HepG2 (cell line): ENCODE data around the gene ECD. TPM values are rescaled to one million over a fixed set of nuclear protein-coding genes. Genes with fewer than 3 reads are reported as not detected.

ENCODE experiments used
- E2F1 ChIP-seq: sonication (generic); formaldehyde crosslinking; IDR thresholded peaks from 2 replicates; pipeline ENCODE4 v1.5.0; 2020; ENCODE audit warnings: missing genetic modification reagents
- ISL2 ChIP-seq: sonication (generic); formaldehyde crosslinking; IDR thresholded peaks from 2 replicates; pipeline ENCODE4 v1.5.0; 2020; ENCODE audit warnings: missing genetic modification reagents
- KLF13 ChIP-seq: sonication (generic); formaldehyde crosslinking; IDR thresholded peaks from 2 replicates; pipeline ENCODE4 v1.4.0; 2020; ENCODE audit warnings: mild to moderate bottlenecking, missing genetic modification reagents
- MTA1 ChIP-seq: sonication (generic); formaldehyde crosslinking; IDR thresholded peaks from 2 replicates; pipeline ENCODE4 v1.4.0; 2020; ENCODE audit warnings: missing genetic modification reagents, mild to moderate bottlenecking, borderline replicate concordance
- PITX1 ChIP-seq: sonication (generic); formaldehyde crosslinking; IDR thresholded peaks from 2 replicates; pipeline ENCODE4 v1.5.1; 2020; ENCODE audit warnings: mild to moderate bottlenecking, missing genetic modification reagents
- POGZ ChIP-seq: sonication (generic); formaldehyde crosslinking; IDR thresholded peaks from 2 replicates; pipeline ENCODE4 v1.4.0; 2020; ENCODE audit warnings: mild to moderate bottlenecking, missing genetic modification reagents
- PREB ChIP-seq: sonication (generic); formaldehyde crosslinking; IDR thresholded peaks from 2 replicates; pipeline ENCODE4 v1.4.0; 2020; ENCODE audit warnings: missing genetic modification reagents
- PTBP1 ChIP-seq: fragments of 200-400 bp; formaldehyde crosslinking; IDR thresholded peaks from 2 replicates; pipeline ENCODE4 v1.6.1; 2018; ENCODE audit warnings: low read length, low read depth; ENCODE audit not compliant: poor library complexity, severe bottlenecking
- RARA ChIP-seq: IDR thresholded peaks from 2 replicates; pipeline ENCODE4 v1.6.1; 2016; ENCODE audit warnings: missing genetic modification reagents, missing compliant biosample characterization
- RBM22 ChIP-seq: fragments of 200-400 bp; formaldehyde crosslinking; optimal IDR thresholded peaks from 2 replicates; pipeline ENCODE3; 2017; ENCODE audit warnings: mild to moderate bottlenecking, low read length, moderate library complexity
- SKIL ChIP-seq: sonication (generic); formaldehyde crosslinking; IDR thresholded peaks from 2 replicates; pipeline ENCODE4 v1.8.0; 2022; ENCODE audit warnings: missing genetic modification reagents, mild to moderate bottlenecking, moderate library complexity, borderline replicate concordance
- TAF15 ChIP-seq: fragments of 200-400 bp; formaldehyde crosslinking; IDR thresholded peaks from one replicate; pipeline ENCODE4 v1.6.1; 2018; ENCODE audit warnings: mild to moderate bottlenecking, low read depth, low read length; ENCODE audit not compliant: poor library complexity, severe bottlenecking
- TBX2 ChIP-seq: sonication (generic); formaldehyde crosslinking; IDR thresholded peaks from 2 replicates; pipeline ENCODE4 v1.5.0; 2020; ENCODE audit warnings: missing genetic modification reagents, mild to moderate bottlenecking, borderline replicate concordance
- TEAD3 ChIP-seq: optimal IDR thresholded peaks from 2 replicates; pipeline ENCODE3; 2016; ENCODE audit warnings: borderline replicate concordance
- ZNF260 ChIP-seq: sonication (generic); formaldehyde crosslinking; IDR thresholded peaks from 2 replicates; pipeline ENCODE4 v1.4.0; 2020; ENCODE audit warnings: missing genetic modification reagents, low read depth, mild to moderate bottlenecking, borderline replicate concordance
- ZNF354B ChIP-seq: sonication (generic); formaldehyde crosslinking; IDR thresholded peaks from 2 replicates; pipeline ENCODE4 v1.8.0; 2022; ENCODE audit warnings: mild to moderate bottlenecking, missing genetic modification reagents
- ZNF564 ChIP-seq: sonication (generic); formaldehyde crosslinking; IDR thresholded peaks from 2 replicates; pipeline ENCODE4 v1.8.1; 2023; ENCODE audit warnings: mild to moderate bottlenecking, missing genetic modification reagents
- ZNF768 ChIP-seq: sonication (generic); formaldehyde crosslinking; IDR thresholded peaks from 2 replicates; pipeline ENCODE4 v1.4.0; 2020; ENCODE audit warnings: missing genetic modification reagents
- ZNF850 ChIP-seq: sonication (generic); formaldehyde crosslinking; conservative IDR thresholded peaks from 2 replicates; pipeline ENCODE4 v1.9.0; 2021; ENCODE audit warnings: mild to moderate bottlenecking, missing genetic modification reagents
- polyA plus RNA-seq, 8 experiments: library from polyadenylated mRNA; depleted of rRNA in 3 of 8; stranded (reverse) in 7 of 8; unstranded in 1 of 8; fragments of >200 nt; fragmentation: Illumina TruSeq in 4 of 8; extraction: Trizol in 4 of 8; gene quantifications; 2 replicates each; pipeline versions ENCODE4 v1.2.1 to v1.2.3, GENCODE V29; 2011 to 2016; ENCODE audit warnings: low read depth in 4 of 8, missing spikeins in 1 of 8, mixed read lengths in 1 of 8; ENCODE audit not compliant: insufficient read depth in 1 of 8
- total RNA-seq, 5 experiments: library from RNA; depleted of rRNA; stranded (reverse); fragments of >200 nt; fragmentation: Illumina TruSeq; extraction: Trizol; gene quantifications; 2 replicates each; pipeline ENCODE4 v1.2.3, GENCODE V29; 2016; ENCODE audit warnings: low read depth in 1 of 5
- TF ChIP-seq, protein P1 (sequence below): sonication (generic); formaldehyde crosslinking; IDR thresholded peaks from 2 replicates; pipeline ENCODE4 v1.4.0; 2020; ENCODE audit warnings: missing genetic modification reagents
- TF ChIP-seq, protein P2 (sequence below): sonication (generic); formaldehyde crosslinking; IDR thresholded peaks from 2 replicates; pipeline ENCODE4 v1.5.0; 2020; ENCODE audit warnings: mild to moderate bottlenecking, missing genetic modification reagents
- TF ChIP-seq, protein P3 (sequence below): sonication (generic); formaldehyde crosslinking; IDR thresholded peaks from 2 replicates; pipeline ENCODE4 v1.8.0; 2022; ENCODE audit warnings: mild to moderate bottlenecking, missing genetic modification reagents, moderate library complexity

The ECD gene
- total and polyA plus RNA-seq, 2 of the 13 experiments (the other 11 are each of a cell fraction or from before 2014, with no cell fraction given): 21.5 to 27.6 TPM

GRCh38 chr10:73088304-73088703 is 79.5 kb downstream of the ECD start (continued):
- TF ChIP-seq, protein P1, sequence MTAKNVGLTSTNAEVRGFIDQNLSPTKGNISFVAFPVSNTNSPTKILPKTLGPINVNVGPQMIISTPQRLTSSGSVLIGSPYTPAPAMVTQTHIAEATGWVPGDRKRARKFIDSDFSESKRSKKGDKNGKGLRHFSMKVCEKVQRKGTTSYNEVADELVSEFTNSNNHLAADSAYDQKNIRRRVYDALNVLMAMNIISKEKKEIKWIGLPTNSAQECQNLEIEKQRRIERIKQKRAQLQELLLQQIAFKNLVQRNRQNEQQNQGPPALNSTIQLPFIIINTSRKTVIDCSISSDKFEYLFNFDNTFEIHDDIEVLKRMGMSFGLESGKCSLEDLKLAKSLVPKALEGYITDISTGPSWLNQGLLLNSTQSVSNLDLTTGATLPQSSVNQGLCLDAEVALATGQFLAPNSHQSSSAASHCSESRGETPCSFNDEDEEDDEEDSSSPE: no peak
- TF ChIP-seq ISL2 (CRISPR knock-in tag): 0 out of 2 replicates have a peak, but pooled peaks have one; percentile 61
- TF ChIP-seq ZNF354B (CRISPR knock-in tag): no peak
- peak; percentile 37; the same call in 1 of the 2 replicates for TF ChIP-seq POGZ (CRISPR knock-in tag)
- TF ChIP-seq ZNF564 (CRISPR knock-in tag): no peak
- TF ChIP-seq RBM22: peak; percentile 42
- TF ChIP-seq E2F1 (CRISPR knock-in tag): no peak
- peak; percentile 84 for TF ChIP-seq PITX1 (CRISPR knock-in tag)
- TF ChIP-seq ZNF260 (CRISPR knock-in tag): no peak
- TF ChIP-seq, protein P2, sequence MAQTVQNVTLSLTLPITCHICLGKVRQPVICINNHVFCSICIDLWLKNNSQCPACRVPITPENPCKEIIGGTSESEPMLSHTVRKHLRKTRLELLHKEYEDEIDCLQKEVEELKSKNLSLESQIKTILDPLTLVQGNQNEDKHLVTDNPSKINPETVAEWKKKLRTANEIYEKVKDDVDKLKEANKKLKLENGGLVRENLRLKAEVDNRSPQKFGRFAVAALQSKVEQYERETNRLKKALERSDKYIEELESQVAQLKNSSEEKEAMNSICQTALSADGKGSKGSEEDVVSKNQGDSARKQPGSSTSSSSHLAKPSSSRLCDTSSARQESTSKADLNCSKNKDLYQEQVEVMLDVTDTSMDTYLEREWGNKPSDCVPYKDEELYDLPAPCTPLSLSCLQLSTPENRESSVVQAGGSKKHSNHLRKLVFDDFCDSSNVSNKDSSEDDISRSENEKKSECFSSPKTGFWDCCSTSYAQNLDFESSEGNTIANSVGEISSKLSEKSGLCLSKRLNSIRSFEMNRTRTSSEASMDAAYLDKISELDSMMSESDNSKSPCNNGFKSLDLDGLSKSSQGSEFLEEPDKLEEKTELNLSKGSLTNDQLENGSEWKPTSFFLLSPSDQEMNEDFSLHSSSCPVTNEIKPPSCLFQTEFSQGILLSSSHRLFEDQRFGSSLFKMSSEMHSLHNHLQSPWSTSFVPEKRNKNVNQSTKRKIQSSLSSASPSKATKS: no peak
- peak; percentile 86 for TF ChIP-seq RARA (CRISPR knock-in tag)
- no peak for TF ChIP-seq MTA1 (CRISPR knock-in tag)
- TF ChIP-seq PTBP1: no peak
- TF ChIP-seq ZNF850 (CRISPR knock-in tag): no peak
- TF ChIP-seq, protein P3, sequence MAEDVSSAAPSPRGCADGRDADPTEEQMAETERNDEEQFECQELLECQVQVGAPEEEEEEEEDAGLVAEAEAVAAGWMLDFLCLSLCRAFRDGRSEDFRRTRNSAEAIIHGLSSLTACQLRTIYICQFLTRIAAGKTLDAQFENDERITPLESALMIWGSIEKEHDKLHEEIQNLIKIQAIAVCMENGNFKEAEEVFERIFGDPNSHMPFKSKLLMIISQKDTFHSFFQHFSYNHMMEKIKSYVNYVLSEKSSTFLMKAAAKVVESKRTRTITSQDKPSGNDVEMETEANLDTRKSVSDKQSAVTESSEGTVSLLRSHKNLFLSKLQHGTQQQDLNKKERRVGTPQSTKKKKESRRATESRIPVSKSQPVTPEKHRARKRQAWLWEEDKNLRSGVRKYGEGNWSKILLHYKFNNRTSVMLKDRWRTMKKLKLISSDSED (CRISPR knock-in tag): no peak
- no peak for TF ChIP-seq KLF13 (CRISPR knock-in tag)
- TF ChIP-seq TBX2: peak; percentile 55; the same call in 1 of the 2 replicates
- peak; percentile 63 for TF ChIP-seq TEAD3
- no peak for TF ChIP-seq TAF15
- no peak for TF ChIP-seq PREB (CRISPR knock-in tag)
- no peak for TF ChIP-seq SKIL (CRISPR knock-in tag)
- TF ChIP-seq ZNF768 (CRISPR knock-in tag): no peak
